HepG2 (cell line): ENCODE results near the gene COQ9. TPM values are rescaled to one million over a fixed set of nuclear protein-coding genes. Genes with fewer than 3 reads are reported as not detected.

Experiments
- ATAC-seq: fragments of 200-7000 bp; cut with Tn5 transposase; 3 replicates; pipeline ENCODE4 v1.9.1; 2020; ENCODE audit warnings: mild to moderate bottlenecking, moderate library complexity
- BruUV-seq: library from RNA; stranded (reverse); fragments of 400-500 nt; replicated peaks from 2 replicates; lab custom pipeline; 2021; lab: Mats Ljungman, UMichigan
- CTCF ChIA-PET: fragments of 300-600 bp; formaldehyde crosslinking; extraction: SDS; loops from one replicate; lab custom pipeline; 2021; ENCODE audit warnings: low total read pairs, inconsistent platforms, low intra/inter-chr PET ratio; lab: Yijun Ruan, JAX
- POLR2A ChIA-PET: fragments of 350-600 bp; sonication (Branson Sonifier 250); formaldehyde crosslinking; loops from one replicate; lab custom pipeline; 2020; ENCODE audit warnings: antibody characterized with exemption, inconsistent platforms; lab: Yijun Ruan, JAX
- DNase-seq: peaks from one replicate; pipeline ENCODE4 v3.0.0-alpha.2; 2015; ENCODE audit warnings: low spot score
- FAIRE-seq: peaks from 3 replicates; lab custom pipeline; 2011; peaks lifted over from hg19 to GRCh38; lab: Jason Lieb, UNC
- H2AFZ ChIP-seq: one replicate; pipeline ENCODE4 v1.6.1; 2011; ENCODE audit warnings: low read length, inconsistent platforms
- H3K27ac ChIP-seq: fragments of 300-600 bp; 3 replicates; pipeline ENCODE4 v1.8.0; 2011; ENCODE audit warnings: mixed run types, mild to moderate bottlenecking, mixed read lengths, low read length, inconsistent platforms; ENCODE audit not compliant: insufficient read depth; ENCODE audit errors: extremely low read length
- H3K27me3 ChIP-seq, 2 experiments: fragments of 200-600 bp in 1 of 2; 2 replicates in 1 of 2; 3 replicates in 1 of 2; pipeline versions ENCODE4 v1.6.0 to v1.8.0; 2011; ENCODE audit warnings: low read length in 2 of 2, mild to moderate bottlenecking in 2 of 2, moderate library complexity in 2 of 2, inconsistent platforms in 1 of 2; ENCODE audit not compliant: insufficient read depth in 2 of 2, control insufficient read depth in 1 of 2
- H3K36me3 ChIP-seq, 2 experiments: fragments of 200-600 bp in 1 of 2; replicated peaks in 1 of 2; 2 replicates in 1 of 2; 3 replicates in 1 of 2; pipeline versions ENCODE4 v1.5.1 to v1.8.0; 2011; ENCODE audit warnings: low read length in 2 of 2, inconsistent platforms in 1 of 2; ENCODE audit not compliant: insufficient read depth in 2 of 2, control insufficient read depth in 1 of 2
- H3K4me1 ChIP-seq: 2 replicates; pipeline ENCODE4 v1.5.1; 2012; ENCODE audit warnings: low read length, inconsistent platforms; ENCODE audit not compliant: insufficient read depth
- H3K4me2 ChIP-seq: 2 replicates; pipeline ENCODE4 v1.6.0; 2011; ENCODE audit warnings: low read depth, low read length, inconsistent platforms
- H3K4me3 ChIP-seq, 3 experiments: fragments of 200-600 bp in 1 of 3; sonication (generic), shearing (Covaris generic) in 1 of 3; replicated peaks in 1 of 3; 2 replicates each; pipeline ENCODE4 v1.5.1; 2011 to 2016; ENCODE audit warnings: low read length in 3 of 3, inconsistent platforms in 2 of 3, low read depth in 2 of 3, mild to moderate bottlenecking in 2 of 3, control low read depth in 1 of 3, mixed read lengths in 1 of 3; ENCODE audit not compliant: insufficient read depth in 1 of 3
- H3K79me2 ChIP-seq: one replicate; pipeline ENCODE4 v1.6.1; 2011; ENCODE audit warnings: low read length, inconsistent platforms; ENCODE audit not compliant: insufficient read depth
- H3K9ac ChIP-seq: 2 replicates; pipeline ENCODE4 v1.6.0; 2011; ENCODE audit warnings: mild to moderate bottlenecking, low read depth, low read length, inconsistent platforms; ENCODE audit not compliant: insufficient read depth
- H3K9me3 ChIP-seq: 2 replicates; pipeline ENCODE4 v1.5.1; 2012; ENCODE audit warnings: mild to moderate bottlenecking, low read length
- H4K20me1 ChIP-seq: 2 replicates; pipeline ENCODE4 v1.6.0; 2011; ENCODE audit warnings: inconsistent platforms, mild to moderate bottlenecking, low read length, moderate library complexity; ENCODE audit not compliant: insufficient read depth
- CREM ChIP-seq, 2 experiments: sonication (generic) in 1 of 2; formaldehyde crosslinking in 1 of 2; IDR thresholded peaks; 2 replicates each; pipeline versions ENCODE4 v1.4.0 to v1.6.1; 2016 to 2020; ENCODE audit warnings: antibody characterized with exemption in 1 of 2, mild to moderate bottlenecking in 1 of 2, missing genetic modification reagents in 1 of 2
- ELF3 ChIP-seq: IDR thresholded peaks from 2 replicates; pipeline ENCODE4 v1.6.1; 2016; ENCODE audit warnings: missing genetic modification reagents, missing compliant biosample characterization
- KMT2B ChIP-seq: IDR thresholded peaks from 2 replicates; pipeline ENCODE4 v1.6.1; 2016; ENCODE audit warnings: missing genetic modification reagents, missing compliant biosample characterization
- NFYC ChIP-seq: IDR thresholded peaks from 2 replicates; pipeline ENCODE4 v1.6.1; 2016; ENCODE audit warnings: missing genetic modification reagents, missing compliant biosample characterization
- NR2F2 ChIP-seq: IDR thresholded peaks from 2 replicates; pipeline ENCODE4 v1.6.1; 2012; ENCODE audit warnings: low read depth, inconsistent platforms, borderline replicate concordance
- PRPF4 ChIP-seq: fragments of 200-400 bp; formaldehyde crosslinking; IDR thresholded peaks from 2 replicates; pipeline ENCODE4 v1.6.1; 2016; ENCODE audit warnings: low read length, low read depth; ENCODE audit not compliant: poor library complexity, severe bottlenecking
- TCF12 ChIP-seq, 2 experiments: fragments of 450-650 bp in 1 of 2; sonication (generic) in 1 of 2; formaldehyde crosslinking in 1 of 2; IDR thresholded peaks; 2 replicates each; pipeline versions ENCODE4 v1.6.1 to v1.8.0; 2017 to 2022; ENCODE audit warnings: antibody characterized with exemption in 1 of 2, mild to moderate bottlenecking in 1 of 2, missing genetic modification reagents in 1 of 2, moderate library complexity in 1 of 2
- ZNF687 ChIP-seq: sonication (generic); formaldehyde crosslinking; IDR thresholded peaks from 2 replicates; pipeline ENCODE4 v1.5.1; 2020; ENCODE audit warnings: mild to moderate bottlenecking, missing genetic modification reagents, moderate library complexity
- WGBS: methylation state at CpG from one replicate; pipeline ENCODE4 v1.1.6; 2017; ENCODE audit warnings: low lambda C conversion rate; 5-methylcytosine and 5-hydroxymethylcytosine counted together
- in situ Hi-C: cut with HindIII; loops from 2 replicates; pipeline ENCODE4 v1.10.0; 2017; ENCODE audit warnings: low pct_unique_long_range_greater_than_20kb; ENCODE audit not compliant: extremely low pct_ligation_motif_present
- intact Hi-C: fragments of 100-400 bp; cut with micrococcal nuclease; formaldehyde crosslinking; loops from one replicate; pipeline ENCODE4 v1.10.0; 2022; ENCODE audit not compliant: unreplicated experiment
- polyA plus RNA-seq, 8 experiments: library from polyadenylated mRNA; depleted of rRNA in 3 of 8; stranded (reverse) in 7 of 8; unstranded in 1 of 8; fragments of >200 nt; fragmentation: Illumina TruSeq in 4 of 8; extraction: Trizol in 4 of 8; gene quantifications; 2 replicates each; pipeline versions ENCODE4 v1.2.1 to v1.2.3, GENCODE V29; 2011 to 2016; ENCODE audit warnings: low read depth in 4 of 8, missing spikeins in 1 of 8, mixed read lengths in 1 of 8; ENCODE audit not compliant: insufficient read depth in 1 of 8
- total RNA-seq, 5 experiments: library from RNA; depleted of rRNA; stranded (reverse); fragments of >200 nt; fragmentation: Illumina TruSeq; extraction: Trizol; gene quantifications; 2 replicates each; pipeline ENCODE4 v1.2.3, GENCODE V29; 2016; ENCODE audit warnings: low read depth in 1 of 5
- TF ChIP-seq, protein P1 (sequence below): sonication (generic); formaldehyde crosslinking; IDR thresholded peaks from 2 replicates; pipeline ENCODE4 v1.4.0; 2020; ENCODE audit warnings: missing genetic modification reagents, borderline replicate concordance

Gene COQ9
- total and polyA plus RNA-seq, 2 of the 13 experiments (the other 11 are each of a cell fraction or from before 2014, with no cell fraction given): 57.5 to 108 TPM

GRCh38 chr16:57444711-57445110 is 2.6 kb upstream of the COQ9 start:
- WGBS: 88% methylated on average over 3 of the region's 3 CpGs
- Histone ChIP-seq H3K9ac (no peak overlapping the region), H3K27ac (no peak overlapping the region), H2AFZ (no peak overlapping the region), H3K79me2 (peaks cover 24% of the 10 kb centered on the region), H4K20me1 (no peaks in the 10 kb centered on the region), H3K9me3 (no peaks in the 10 kb centered on the region), H3K4me3 (no peak overlapping the region), H3K36me3 (peaks cover 4% of the 10 kb centered on the region in 2 experiments; a peak in 4 of 5 replicates), H3K4me2 (no peak overlapping the region), H3K27me3 (no peaks in the 10 kb centered on the region; a peak in 1 of 5 replicates), H3K4me1 (peaks cover 46% of the 10 kb centered on the region)
- ATAC-seq (no peak), FAIRE-seq (no peak), DNase-seq (no peak)
- intact Hi-C loops (no loop called here), in situ Hi-C loops (no loop called here)
- TF ChIP-seq KMT2B (CRISPR knock-in tag) (no peak), TCF12 (IDR thresholded peaks at IDR 0.05) (no peak), TCF12 (CRISPR knock-in tag; IDR thresholded peaks at IDR 0.05) (no peak), CREM (IDR thresholded peaks at IDR 0.05) (no peak), CREM (CRISPR knock-in tag; IDR thresholded peaks at IDR 0.05) (no peak), PRPF4 (no peak), ELF3 (no peak), NFYC (CRISPR knock-in tag) (no peak), ZNF687 (no peak), NR2F2 (no peak)
- TF ChIP-seq, protein P1, sequence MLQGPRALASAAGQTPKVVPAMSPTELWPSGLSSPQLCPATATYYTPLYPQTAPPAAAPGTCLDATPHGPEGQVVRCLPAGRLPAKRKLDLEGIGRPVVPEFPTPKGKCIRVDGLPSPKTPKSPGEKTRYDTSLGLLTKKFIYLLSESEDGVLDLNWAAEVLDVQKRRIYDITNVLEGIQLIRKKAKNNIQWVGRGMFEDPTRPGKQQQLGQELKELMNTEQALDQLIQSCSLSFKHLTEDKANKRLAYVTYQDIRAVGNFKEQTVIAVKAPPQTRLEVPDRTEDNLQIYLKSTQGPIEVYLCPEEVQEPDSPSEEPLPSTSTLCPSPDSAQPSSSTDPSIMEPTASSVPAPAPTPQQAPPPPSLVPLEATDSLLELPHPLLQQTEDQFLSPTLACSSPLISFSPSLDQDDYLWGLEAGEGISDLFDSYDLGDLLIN: no peak
- no TSS peak for BruUV-seq
- ChIA-PET POLR2A (interaction anchor here (0.6 to 1.1 kb wide), 4 partner anchors 18 to 116 kb away, joined by 3 read pairs; partner anchors contain the start of genes CX3CL1 and POLR2C), CTCF (no interaction called here)
